Hematopoietic multipotent progenitor cell treated with erythropoietin and hydrocortisone succinate and interleukin-3 and kit ligand, for 4 days (in vitro differentiated cells): ENCODE results near the gene SNAPIN.
"Not testable (repeated sequence)": the region's sequence is repeated elsewhere in the genome, so short reads cannot be mapped to it uniquely, and the experiment has no call there.

Experiments
- DNase-seq: peaks from one replicate; pipeline ENCODE4 v3.0.0-alpha.2; 2015

SNAPIN gene

GRCh38 chr1:153649137-153649862 is 9.2 kb upstream of the SNAPIN start:
- DNase-seq = peak; percentile 86

GRCh38 chr1:153649863-153650235 is 8.7 kb upstream of the SNAPIN start:
- no peak for DNase-seq

GRCh38 chr1:153651771-153652170 is 6.7 kb upstream of the SNAPIN start:
- DNase-seq = no peak

- DNase-seq = peak; percentile 15
Observed at GRCh38 chr1:153652805-153653500, 5.5 kb upstream of the SNAPIN start.

GRCh38 chr1:153655333-153655732 is 3.2 kb upstream of the SNAPIN start:
- no peak for DNase-seq

- DNase-seq = no peak
Observed at GRCh38 chr1:153659175-153659534, 652 bp downstream of the SNAPIN start.

- DNase-seq = no peak
Observed at GRCh38 chr1:153659656-153660055, 1.2 kb downstream of the SNAPIN start.

- DNase-seq = no peak
Observed at GRCh38 chr1:153661111-153661708, 2.7 kb downstream of the SNAPIN start.

GRCh38 chr1:153662269-153662668 is 3.8 kb downstream of the SNAPIN start:
- no peak for DNase-seq

- DNase-seq = no peak
Observed at GRCh38 chr1:153663211-153663610, 4.7 kb downstream of the SNAPIN start.

- DNase-seq = no peak
Observed at GRCh38 chr1:153667439-153667838, 8.9 kb downstream of the SNAPIN start.

GRCh38 chr1:153668672-153669071 is 10.2 kb downstream of the SNAPIN start:
- not testable (repeated sequence) for DNase-seq

- no peak for DNase-seq
Observed at GRCh38 chr1:153669606-153670005, 11.1 kb downstream of the SNAPIN start.

- DNase-seq = no peak
Observed at GRCh38 chr1:153670257-153670858, 11.9 kb downstream of the SNAPIN start.

GRCh38 chr1:153670859-153671627 is 12.5 kb downstream of the SNAPIN start, which contains the start of gene ILF2:
TSS of gene ILF2 (minus strand) at chr1:153670993. CDS start at chr1:153670922, 71 bp downstream.
- peak; percentile 100 for DNase-seq

GRCh38 chr1:153671628-153672353 is 13.3 kb downstream of the SNAPIN start:
- peak; percentile 67 for DNase-seq

- DNase-seq = no peak
Observed at GRCh38 chr1:153673511-153673910, 15.0 kb downstream of the SNAPIN start.

- peak; percentile 76 for DNase-seq
Observed at GRCh38 chr1:153677718-153678518, 19.4 kb downstream of the SNAPIN start.

GRCh38 chr1:153678519-153679336 is 20.2 kb downstream of the SNAPIN start, which contains the start of gene NPR1:
TSS of gene NPR1 (plus strand) at chr1:153678688. CDS start at chr1:153679109, 421 bp downstream.
- DNase-seq = peak; percentile 61
